Measurements from ENCODE around the gene BRICD5. TPM values are rescaled to one million over a fixed set of nuclear protein-coding genes. Genes with fewer than 3 reads are reported as not detected.

Gene BRICD5
- total and polyA plus RNA-seq, 2 of the 4 experiments (the other 2 are of a cell fraction): 0.18 to 0.94 TPM

DNA sequence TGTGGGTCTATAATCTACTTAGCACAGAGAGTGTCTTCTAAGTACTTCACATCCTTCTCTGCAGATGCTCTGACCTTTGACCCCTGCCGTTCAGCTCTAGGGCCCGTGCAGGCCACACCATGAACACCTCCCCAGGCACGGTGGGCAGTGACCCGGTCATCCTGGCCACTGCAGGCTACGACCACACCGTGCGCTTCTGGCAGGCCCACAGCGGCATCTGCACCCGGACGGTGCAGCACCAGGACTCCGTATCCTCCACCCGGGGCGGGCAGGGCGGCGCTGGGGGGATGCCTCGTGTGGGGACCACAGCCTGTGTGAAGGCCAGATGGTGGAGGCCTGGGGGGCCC lies 4.7 kb downstream of the BRICD5 start:
- Histone ChIP-seq H3K4ac (ENCODE audit: low read depth, low read length) (peak overlapping the region; percentile 98), H3K9me1 (ENCODE audit: insufficient read depth, low read length) (peaks cover 6% of the 10 kb centered on the region; the same call in 1 of the 2 replicates), H3K4me2 (ENCODE audit: low read depth, low read length) (peak overlapping the region; percentile 91), H3K18ac (ENCODE audit: low read depth, low read length) (peak overlapping the region; percentile 22; the same call in 1 of the 2 replicates), H2BK20ac (ENCODE audit: low read depth, low read length) (no peak overlapping the region), H4K5ac (ENCODE audit: low read depth, low read length) (peak overlapping the region; percentile 77), H3K9me3 (ENCODE audit: control insufficient read depth, insufficient read depth, low read length) (no peaks in the 10 kb centered on the region), H2AFZ (replicated peaks; ENCODE audit: low read length, poor library complexity) (peak overlapping the region; percentile 100), H2BK5ac (ENCODE audit: low read depth, low read length, poor library complexity, severe bottlenecking) (peak overlapping the region; percentile 71), H3K9ac (ENCODE audit: low read depth, low read length) (peak overlapping the region; percentile 73), H3K56ac (ENCODE audit: extremely low read depth, insufficient read depth, low read length) (peak overlapping the region; percentile 68; the same call in 1 of the 2 replicates), H2BK15ac (ENCODE audit: low read depth, low read length) (0 out of 3 replicates have a peak overlapping the region, but pooled peaks have one; percentile 33), H4K20me1 (ENCODE audit: insufficient read depth, low read length) (peaks cover 5% of the 10 kb centered on the region; the same call in 1 of the 2 replicates), H2AK5ac (ENCODE audit: low read depth, low read length) (peak overlapping the region; percentile 98), H3K4me1 (ENCODE audit: control insufficient read depth, insufficient read depth, low read length) (peaks cover 7% of the 10 kb centered on the region), H2AK9ac (replicated peaks; ENCODE audit: low read depth, low read length, poor library complexity) (peak overlapping the region; percentile 100), H4K91ac (ENCODE audit: insufficient read depth, low read depth, low read length) (peak overlapping the region; percentile 69; the same call in 1 of the 2 replicates), H3K27ac (ENCODE audit: insufficient read depth, low read length) (peak overlapping the region; percentile 14), H2BK120ac (ENCODE audit: low read depth, low read length) (no peak overlapping the region; the same call in 1 of the 2 replicates), H3K4me3 (ENCODE audit: insufficient read depth, low read depth, low read length) (peak overlapping the region; percentile 92), H4K8ac (ENCODE audit: low read depth in 2 of 2, low read length in 2 of 2) (peak overlapping the region; percentile 91 to 99), H3K14ac (replicated peaks; ENCODE audit: low read depth, low read length) (peak overlapping the region; percentile 97), H3K36me3 (ENCODE audit: control insufficient read depth, insufficient read depth, low read length) (peaks cover 25% of the 10 kb centered on the region; the same call in 1 of the 2 replicates), H3K79me1 (ENCODE audit: low read depth in 1 of 2, low read length in 2 of 2) (peaks cover 13 to 24% of the 10 kb centered on the region in 2 experiments), H3K23ac (ENCODE audit: low read depth, low read length) (peak overlapping the region; percentile 87), H3K27me3 (ENCODE audit: control insufficient read depth, insufficient read depth, low read length) (0 out of 2 replicates have a peak, but pooled peaks cover 2% of the 10 kb centered on the region)
- intact Hi-C loops (cut with micrococcal nuclease) (no loop called here), in situ Hi-C loops (cut with MboI; ENCODE audit: low sequenced_read_pairs) (no loop called here), dilution Hi-C loops (cut with HindIII; ENCODE audit: low sequenced_read_pairs, unreplicated experiment) (no loop called here)
- ChIA-PET CTCF (no interaction called here), POLR2A (ENCODE audit: unreplicated experiment) (no interaction called here)
- no TSS peak for BruUV-seq (replicated peaks)
- 12% methylated on average over 7 of the region's 16 CpGs; no CpG with 5 or more reads in 1 of the 2 experiments for WGBS, 2 experiments (ENCODE audit: extremely low coverage in 2 of 2, insufficient read length in 1 of 2)
- peak; percentile 2; the same call in 1 of the 2 replicates for ATAC-seq (ENCODE audit: low read depth)
- TF ChIP-seq CHD1 (IDR thresholded peaks at IDR 0.05; ENCODE audit: low read depth, low read length) (no peak), POLR2A (IDR thresholded peaks at IDR 0.05; ENCODE audit: low read depth, low read length) (no peak), CTCF (conservative IDR thresholded peaks at IDR 0.05; ENCODE audit: low read depth, low read length) (no peak), MXI1 (IDR thresholded peaks at IDR 0.05; ENCODE audit: borderline replicate concordance, low read depth, low read length) (no peak), MAZ (IDR thresholded peaks at IDR 0.05; ENCODE audit: borderline replicate concordance, low read depth, low read length) (no peak), SMC3 (IDR thresholded peaks at IDR 0.05; ENCODE audit: low read depth, low read length) (no peak)
- DNase-seq: no peak

All from IMR-90 (cell line).